ENCODE measurements around the gene SNRPB.

The SNRPB gene

GRCh38 chr20:2420510-2420909, 50.1 kb downstream of the SNRPB start:
- DNase-seq (ENCODE audit: low spot score), result no peak

GRCh38 chr20:2418388-2418787, 52.2 kb downstream of the SNRPB start:
- no peak for DNase-seq (ENCODE audit: low spot score)

GRCh38 chr20:2417213-2417541, 53.4 kb downstream of the SNRPB start:
- DNase-seq (ENCODE audit: low spot score), result no peak

GRCh38 chr20:2416541-2417212, 53.9 kb downstream of the SNRPB start:
- no peak for DNase-seq (ENCODE audit: low spot score)
